HepG2 (cell line): ENCODE results near the gene ARID3C. TPM values are rescaled to one million over a fixed set of nuclear protein-coding genes. Genes with fewer than 3 reads are reported as not detected.
A peak's percentile ranks its signal among the peaks of the same experiment; 100 is the strongest.

Source experiments
- CREB1 ChIP-seq, 2 experiments: fragments of 450-650 bp in 1 of 2; IDR thresholded peaks; 2 replicates each; pipeline ENCODE4 v1.6.1; 2016 to 2017; ENCODE audit warnings: control low read depth in 1 of 2, mild to moderate bottlenecking in 1 of 2, missing compliant biosample characterization in 1 of 2, missing genetic modification characterization in 1 of 2
- ISX ChIP-seq: sonication (generic); formaldehyde crosslinking; conservative IDR thresholded peaks from 2 replicates; pipeline ENCODE4 v1.5.0; 2020; ENCODE audit warnings: missing genetic modification reagents
- JUND ChIP-seq: sonication (generic); formaldehyde crosslinking; IDR thresholded peaks from 2 replicates; pipeline ENCODE4 v1.8.0; 2022; ENCODE audit warnings: mild to moderate bottlenecking, missing genetic modification reagents
- MIER3 ChIP-seq: IDR thresholded peaks from 2 replicates; pipeline ENCODE4 v1.6.1; 2016; ENCODE audit warnings: missing compliant biosample characterization, borderline replicate concordance
- MXI1 ChIP-seq: IDR thresholded peaks from 3 replicates; pipeline ENCODE4 v1.6.1; 2012; ENCODE audit warnings: low read depth, low read length, inconsistent platforms, borderline replicate concordance
- NFE2L2 ChIP-seq: fragments of 150-350 bp; IDR thresholded peaks from 2 replicates; pipeline ENCODE4 v1.6.1; 2014; ENCODE audit warnings: low read length
- NFIB ChIP-seq: sonication (generic); formaldehyde crosslinking; IDR thresholded peaks from 2 replicates; pipeline ENCODE4 v1.9.0; 2021; ENCODE audit warnings: missing genetic modification reagents, mild to moderate bottlenecking, borderline replicate concordance
- NR2F2 ChIP-seq: IDR thresholded peaks from 2 replicates; pipeline ENCODE4 v1.6.1; 2012; ENCODE audit warnings: low read depth, inconsistent platforms, borderline replicate concordance
- REL ChIP-seq: sonication (generic); formaldehyde crosslinking; conservative IDR thresholded peaks from 2 replicates; pipeline ENCODE4 v1.8.0; 2022; ENCODE audit warnings: mild to moderate bottlenecking, missing genetic modification reagents, moderate library complexity
- SALL2 ChIP-seq: sonication (generic); formaldehyde crosslinking; IDR thresholded peaks from 2 replicates; pipeline ENCODE4 v1.8.1; 2023; ENCODE audit warnings: mild to moderate bottlenecking, missing genetic modification reagents, inconsistent platforms
- SATB2 ChIP-seq: sonication (generic); formaldehyde crosslinking; IDR thresholded peaks from 2 replicates; pipeline ENCODE4 v1.5.0; 2020; ENCODE audit warnings: missing genetic modification reagents
- SRY ChIP-seq: sonication (generic); formaldehyde crosslinking; IDR thresholded peaks from 2 replicates; pipeline ENCODE4 v1.8.0; 2022; ENCODE audit warnings: mild to moderate bottlenecking, missing genetic modification reagents
- ZFP1 ChIP-seq: IDR thresholded peaks from 2 replicates; pipeline ENCODE4 v1.6.1; 2016
- ZFP36L1 ChIP-seq: sonication (generic); formaldehyde crosslinking; IDR thresholded peaks from 2 replicates; pipeline ENCODE4 v1.8.0; 2022; ENCODE audit warnings: mild to moderate bottlenecking, missing genetic modification reagents, moderate library complexity
- ZMYM3 ChIP-seq: sonication (generic); formaldehyde crosslinking; IDR thresholded peaks from 2 replicates; pipeline ENCODE4 v1.5.1; 2020; ENCODE audit warnings: mild to moderate bottlenecking, missing genetic modification reagents
- ZNF256 ChIP-seq: sonication (generic); formaldehyde crosslinking; conservative IDR thresholded peaks from 2 replicates; pipeline ENCODE4 v1.4.0; 2020; ENCODE audit warnings: missing genetic modification reagents
- ZNF567 ChIP-seq: sonication (generic); formaldehyde crosslinking; IDR thresholded peaks from 2 replicates; pipeline ENCODE4 v1.8.1; 2023; ENCODE audit warnings: mild to moderate bottlenecking, missing genetic modification reagents, borderline replicate concordance
- ZNF605 ChIP-seq: sonication (generic); formaldehyde crosslinking; IDR thresholded peaks from 2 replicates; pipeline ENCODE4 v1.8.0; 2022; ENCODE audit warnings: mild to moderate bottlenecking, missing genetic modification reagents
- ZNF644 ChIP-seq: IDR thresholded peaks from 2 replicates; pipeline ENCODE4 v1.6.1; 2016; ENCODE audit warnings: low read depth
- ZNF790 ChIP-seq: sonication (generic); formaldehyde crosslinking; IDR thresholded peaks from 2 replicates; pipeline ENCODE4 v1.8.0; 2022; ENCODE audit warnings: missing genetic modification reagents, mild to moderate bottlenecking, borderline replicate concordance
- ZNF879 ChIP-seq: sonication (generic); formaldehyde crosslinking; IDR thresholded peaks from 2 replicates; pipeline ENCODE4 v1.8.1; 2023; ENCODE audit warnings: missing genetic modification reagents
- ZSCAN12 ChIP-seq: sonication (generic); formaldehyde crosslinking; IDR thresholded peaks from 2 replicates; pipeline ENCODE4 v1.9.0; 2021; ENCODE audit warnings: mild to moderate bottlenecking, missing genetic modification reagents
- polyA plus RNA-seq, 8 experiments: library from polyadenylated mRNA; depleted of rRNA in 3 of 8; stranded (reverse) in 7 of 8; unstranded in 1 of 8; fragments of >200 nt; fragmentation: Illumina TruSeq in 4 of 8; extraction: Trizol in 4 of 8; gene quantifications; 2 replicates each; pipeline versions ENCODE4 v1.2.1 to v1.2.3, GENCODE V29; 2011 to 2016; ENCODE audit warnings: low read depth in 4 of 8, missing spikeins in 1 of 8, mixed read lengths in 1 of 8; ENCODE audit not compliant: insufficient read depth in 1 of 8
- total RNA-seq, 5 experiments: library from RNA; depleted of rRNA; stranded (reverse); fragments of >200 nt; fragmentation: Illumina TruSeq; extraction: Trizol; gene quantifications; 2 replicates each; pipeline ENCODE4 v1.2.3, GENCODE V29; 2016; ENCODE audit warnings: low read depth in 1 of 5
- TF ChIP-seq, protein P1 (sequence below): IDR thresholded peaks from 2 replicates; pipeline ENCODE4 v1.6.1; 2016
- TF ChIP-seq, protein P2 (sequence below): sonication (generic); formaldehyde crosslinking; IDR thresholded peaks from 2 replicates; pipeline ENCODE4 v1.4.0; 2020; ENCODE audit warnings: missing genetic modification reagents, borderline replicate concordance
- TF ChIP-seq, protein P3 (sequence below): sonication (generic); formaldehyde crosslinking; IDR thresholded peaks from 2 replicates; pipeline ENCODE4 v1.4.0; 2020; ENCODE audit warnings: missing genetic modification reagents

Gene ARID3C
- total and polyA plus RNA-seq, 2 of the 13 experiments (the other 11 are each of a cell fraction or from before 2014, with no cell fraction given): not detected

DNA sequence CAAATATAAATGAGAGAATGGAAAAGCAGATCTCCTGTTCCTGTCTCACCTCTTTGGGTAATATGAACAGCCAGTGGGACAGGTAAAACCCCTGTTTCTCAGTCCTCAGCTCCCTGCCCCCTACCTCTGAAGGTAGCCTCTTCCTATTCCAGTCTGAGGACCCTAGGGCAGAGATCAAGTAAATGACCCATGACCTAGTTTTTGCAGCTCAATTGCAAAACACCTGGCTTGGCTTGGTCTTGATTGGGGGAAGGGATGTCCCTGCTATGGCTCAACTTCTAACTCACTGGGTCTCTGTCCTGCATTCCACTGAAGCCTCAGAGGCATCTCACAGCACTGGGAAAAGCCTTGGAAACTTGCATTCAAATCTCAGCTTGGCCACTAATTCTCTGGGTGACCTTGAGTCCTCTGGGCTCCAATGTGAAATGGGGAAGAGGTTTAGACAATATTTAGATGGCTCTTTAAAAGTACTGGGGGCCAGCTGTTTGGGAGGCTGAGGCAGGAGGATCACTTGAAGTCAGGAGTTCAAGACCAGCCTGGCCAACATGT, 16.0 kb upstream of the ARID3C start (continued):
- TF ChIP-seq, protein P1, sequence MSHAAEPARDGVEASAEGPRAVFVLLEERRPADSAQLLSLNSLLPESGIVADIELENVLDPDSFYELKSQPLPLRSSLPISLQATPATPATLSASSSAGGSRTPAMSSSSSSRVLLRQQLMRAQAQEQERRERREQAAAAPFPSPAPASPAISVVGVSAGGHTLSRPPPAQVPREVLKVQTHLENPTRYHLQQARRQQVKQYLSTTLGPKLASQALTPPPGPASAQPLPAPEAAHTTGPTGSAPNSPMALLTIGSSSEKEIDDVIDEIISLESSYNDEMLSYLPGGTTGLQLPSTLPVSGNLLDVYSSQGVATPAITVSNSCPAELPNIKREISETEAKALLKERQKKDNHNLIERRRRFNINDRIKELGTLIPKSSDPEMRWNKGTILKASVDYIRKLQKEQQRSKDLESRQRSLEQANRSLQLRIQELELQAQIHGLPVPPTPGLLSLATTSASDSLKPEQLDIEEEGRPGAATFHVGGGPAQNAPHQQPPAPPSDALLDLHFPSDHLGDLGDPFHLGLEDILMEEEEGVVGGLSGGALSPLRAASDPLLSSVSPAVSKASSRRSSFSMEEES (CRISPR knock-in tag): 0 out of 2 replicates have a peak, but pooled peaks have one; percentile 14
- TF ChIP-seq NR2F2 (peak; percentile 63; the same call in 1 of the 2 replicates), NFE2L2 (no peak), ZMYM3 (CRISPR knock-in tag) (peak; percentile 65), ZNF605 (no peak), MIER3 (CRISPR knock-in tag) (peak; percentile 80; the same call in 1 of the 2 replicates), SRY (CRISPR knock-in tag) (no peak), ZNF644 (peak; percentile 35; the same call in 1 of the 2 replicates), NFIB (CRISPR knock-in tag) (no peak), ZNF879 (CRISPR knock-in tag) (no peak), ZNF790 (CRISPR knock-in tag) (no peak), ZNF567 (CRISPR knock-in tag) (no peak), ZFP36L1 (CRISPR knock-in tag) (no peak), ZFP1 (CRISPR knock-in tag) (no peak), MXI1 (peak; percentile 20; the same call in 1 of the 3 replicates), ZSCAN12 (CRISPR knock-in tag) (no peak), JUND (CRISPR knock-in tag) (no peak), CREB1 (IDR thresholded peaks at IDR 0.05) (no peak), CREB1 (CRISPR knock-in tag; IDR thresholded peaks at IDR 0.05) (peak; percentile 53; the same call in 1 of the 2 replicates), ZNF256 (CRISPR knock-in tag) (no peak), SALL2 (CRISPR knock-in tag) (no peak), ISX (CRISPR knock-in tag) (no peak), SATB2 (CRISPR knock-in tag) (no peak), REL (CRISPR knock-in tag) (no peak)
- TF ChIP-seq, protein P2, sequence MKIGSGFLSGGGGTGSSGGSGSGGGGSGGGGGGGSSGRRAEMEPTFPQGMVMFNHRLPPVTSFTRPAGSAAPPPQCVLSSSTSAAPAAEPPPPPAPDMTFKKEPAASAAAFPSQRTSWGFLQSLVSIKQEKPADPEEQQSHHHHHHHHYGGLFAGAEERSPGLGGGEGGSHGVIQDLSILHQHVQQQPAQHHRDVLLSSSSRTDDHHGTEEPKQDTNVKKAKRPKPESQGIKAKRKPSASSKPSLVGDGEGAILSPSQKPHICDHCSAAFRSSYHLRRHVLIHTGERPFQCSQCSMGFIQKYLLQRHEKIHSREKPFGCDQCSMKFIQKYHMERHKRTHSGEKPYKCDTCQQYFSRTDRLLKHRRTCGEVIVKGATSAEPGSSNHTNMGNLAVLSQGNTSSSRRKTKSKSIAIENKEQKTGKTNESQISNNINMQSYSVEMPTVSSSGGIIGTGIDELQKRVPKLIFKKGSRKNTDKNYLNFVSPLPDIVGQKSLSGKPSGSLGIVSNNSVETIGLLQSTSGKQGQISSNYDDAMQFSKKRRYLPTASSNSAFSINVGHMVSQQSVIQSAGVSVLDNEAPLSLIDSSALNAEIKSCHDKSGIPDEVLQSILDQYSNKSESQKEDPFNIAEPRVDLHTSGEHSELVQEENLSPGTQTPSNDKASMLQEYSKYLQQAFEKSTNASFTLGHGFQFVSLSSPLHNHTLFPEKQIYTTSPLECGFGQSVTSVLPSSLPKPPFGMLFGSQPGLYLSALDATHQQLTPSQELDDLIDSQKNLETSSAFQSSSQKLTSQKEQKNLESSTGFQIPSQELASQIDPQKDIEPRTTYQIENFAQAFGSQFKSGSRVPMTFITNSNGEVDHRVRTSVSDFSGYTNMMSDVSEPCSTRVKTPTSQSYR (CRISPR knock-in tag): peak; percentile 99
- TF ChIP-seq, protein P3, sequence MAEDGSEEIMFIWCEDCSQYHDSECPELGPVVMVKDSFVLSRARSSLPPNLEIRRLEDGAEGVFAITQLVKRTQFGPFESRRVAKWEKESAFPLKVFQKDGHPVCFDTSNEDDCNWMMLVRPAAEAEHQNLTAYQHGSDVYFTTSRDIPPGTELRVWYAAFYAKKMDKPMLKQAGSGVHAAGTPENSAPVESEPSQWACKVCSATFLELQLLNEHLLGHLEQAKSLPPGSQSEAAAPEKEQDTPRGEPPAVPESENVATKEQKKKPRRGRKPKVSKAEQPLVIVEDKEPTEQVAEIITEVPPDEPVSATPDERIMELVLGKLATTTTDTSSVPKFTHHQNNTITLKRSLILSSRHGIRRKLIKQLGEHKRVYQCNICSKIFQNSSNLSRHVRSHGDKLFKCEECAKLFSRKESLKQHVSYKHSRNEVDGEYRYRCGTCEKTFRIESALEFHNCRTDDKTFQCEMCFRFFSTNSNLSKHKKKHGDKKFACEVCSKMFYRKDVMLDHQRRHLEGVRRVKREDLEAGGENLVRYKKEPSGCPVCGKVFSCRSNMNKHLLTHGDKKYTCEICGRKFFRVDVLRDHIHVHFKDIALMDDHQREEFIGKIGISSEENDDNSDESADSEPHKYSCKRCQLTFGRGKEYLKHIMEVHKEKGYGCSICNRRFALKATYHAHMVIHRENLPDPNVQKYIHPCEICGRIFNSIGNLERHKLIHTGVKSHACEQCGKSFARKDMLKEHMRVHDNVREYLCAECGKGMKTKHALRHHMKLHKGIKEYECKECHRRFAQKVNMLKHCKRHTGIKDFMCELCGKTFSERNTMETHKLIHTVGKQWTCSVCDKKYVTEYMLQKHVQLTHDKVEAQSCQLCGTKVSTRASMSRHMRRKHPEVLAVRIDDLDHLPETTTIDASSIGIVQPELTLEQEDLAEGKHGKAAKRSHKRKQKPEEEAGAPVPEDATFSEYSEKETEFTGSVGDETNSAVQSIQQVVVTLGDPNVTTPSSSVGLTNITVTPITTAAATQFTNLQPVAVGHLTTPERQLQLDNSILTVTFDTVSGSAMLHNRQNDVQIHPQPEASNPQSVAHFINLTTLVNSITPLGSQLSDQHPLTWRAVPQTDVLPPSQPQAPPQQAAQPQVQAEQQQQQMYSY (CRISPR knock-in tag): no peak
